Endometrial microvascular endothelial cells (primary cell): ENCODE measurements around the gene WBP1. TPM values are rescaled to one million over a fixed set of nuclear protein-coding genes. Genes with fewer than 3 reads are reported as not detected.

ENCODE experiments used
- total RNA-seq: library from RNA; depleted of rRNA; stranded (reverse); fragments of >200 nt; gene quantifications from one replicate; pipeline ENCODE4 v1.2.3, GENCODE V29; 2015; ENCODE audit errors: inconsistent ontology term

Gene WBP1
- total RNA-seq, 1 donor from 2014 or later = 40.0 TPM

Other genes starting within 250 kb of the WBP1 start
- 0.37 TPM for gene SLC4A5, start 115.0 kb upstream of the WBP1 start, total RNA-seq
- gene DCTN1, start 78.1 kb upstream of the WBP1 start, total RNA-seq = 121 TPM
- 0.46 TPM for gene C2orf81, start 36.8 kb upstream of the WBP1 start, total RNA-seq
- gene WDR54, start 36.7 kb upstream of the WBP1 start, total RNA-seq = 28.4 TPM
- 1.0 TPM for gene RTKN, start 16.5 kb upstream of the WBP1 start, total RNA-seq
- gene INO80B, start 3.4 kb upstream of the WBP1 start, total RNA-seq = 13.2 TPM
- 92.7 TPM for gene MOGS, start 6.9 kb downstream of the WBP1 start, total RNA-seq
- 29.5 TPM for gene MRPL53, start 14.2 kb downstream of the WBP1 start, total RNA-seq
- gene CCDC142, start 24.6 kb downstream of the WBP1 start, total RNA-seq = 7.1 TPM
- 33.7 TPM for gene TTC31, start 24.6 kb downstream of the WBP1 start, total RNA-seq
- gene LBX2, start 41.2 kb downstream of the WBP1 start, total RNA-seq = 2.5 TPM
- gene PCGF1, start 49.3 kb downstream of the WBP1 start, total RNA-seq = 17.2 TPM
- gene TLX2, start 56.0 kb downstream of the WBP1 start, total RNA-seq = not detected
- 0.19 TPM for gene DQX1, start 67.8 kb downstream of the WBP1 start, total RNA-seq
- gene AUP1, start 71.3 kb downstream of the WBP1 start, total RNA-seq = 135 TPM
- 42.1 TPM for gene HTRA2, start 71.5 kb downstream of the WBP1 start, total RNA-seq
- gene LOXL3, start 95.5 kb downstream of the WBP1 start, total RNA-seq = 0.65 TPM
- gene DOK1, start 96.3 kb downstream of the WBP1 start, total RNA-seq = 9.1 TPM
- 0.09 TPM for gene M1AP, start 189.9 kb downstream of the WBP1 start, total RNA-seq
- gene SEMA4F, start 195.8 kb downstream of the WBP1 start, total RNA-seq = 13.2 TPM